MM.1S (cell line): Measurements from ENCODE around the gene WFDC6.
"Not testable (repeated sequence)": the region's sequence is repeated elsewhere in the genome, so short reads cannot be mapped to it uniquely, and the experiment has no call there.

Source experiments
- DNase-seq: peaks from one replicate; pipeline ENCODE4 v3.0.0-alpha.2; 2015
- H2AFZ ChIP-seq: fragments of 300-600 bp; sonication (generic); 2 replicates; pipeline ENCODE4 v1.6.0; 2016; ENCODE audit warnings: antibody characterized with exemption, low read length
- H3F3A ChIP-seq: fragments of 300-600 bp; sonication (generic); 2 replicates; pipeline ENCODE4 v1.6.1; 2016; ENCODE audit warnings: mild to moderate bottlenecking, antibody characterized with exemption, low read length, moderate library complexity, mixed read lengths; ENCODE audit not compliant: insufficient read depth
- H3K27ac ChIP-seq: fragments of 300-600 bp; sonication (generic); 2 replicates; pipeline ENCODE4 v1.5.1; 2016; ENCODE audit warnings: mild to moderate bottlenecking, low read length
- H3K27me3 ChIP-seq: fragments of 300-600 bp; sonication (generic); replicated peaks from 2 replicates; pipeline ENCODE4 v1.6.0; 2016; ENCODE audit warnings: low read length; ENCODE audit not compliant: insufficient read depth
- H3K36me3 ChIP-seq: fragments of 300-600 bp; sonication (generic); replicated peaks from 2 replicates; pipeline ENCODE4 v1.6.1; 2016; ENCODE audit warnings: mild to moderate bottlenecking, low read length, mixed read lengths; ENCODE audit not compliant: insufficient read depth
- H3K4me1 ChIP-seq: fragments of 300-600 bp; sonication (generic); 2 replicates; pipeline ENCODE4 v1.6.1; 2016; ENCODE audit warnings: low read length, mixed read lengths
- H3K4me2 ChIP-seq: fragments of 300-600 bp; sonication (generic); 2 replicates; pipeline ENCODE4 v1.6.0; 2016; ENCODE audit warnings: low read depth, low read length
- H3K4me3 ChIP-seq: fragments of 300-600 bp; sonication (generic); 2 replicates; pipeline ENCODE4 v1.5.1; 2016; ENCODE audit warnings: low read length, mixed read lengths
- H3K79me2 ChIP-seq: fragments of 300-600 bp; sonication (generic); 2 replicates; pipeline ENCODE4 v1.6.1; 2016; ENCODE audit warnings: mixed run types, low read length, mixed read lengths
- H3K9ac ChIP-seq: fragments of 300-600 bp; sonication (generic); 2 replicates; pipeline ENCODE4 v1.6.1; 2016; ENCODE audit warnings: low read length, mixed read lengths
- H3K9me2 ChIP-seq: fragments of 300-600 bp; sonication (generic); replicated peaks from 2 replicates; pipeline ENCODE4 v1.6.1; 2016; ENCODE audit warnings: mild to moderate bottlenecking, low read length, mixed read lengths; ENCODE audit not compliant: insufficient read depth
- H3K9me3 ChIP-seq: fragments of 300-600 bp; sonication (generic); replicated peaks from 2 replicates; pipeline ENCODE4 v1.6.1; 2016; ENCODE audit warnings: mild to moderate bottlenecking, low read length, mixed read lengths; ENCODE audit not compliant: insufficient read depth
- H4K20me1 ChIP-seq: fragments of 300-600 bp; sonication (generic); 2 replicates; pipeline ENCODE4 v1.6.1; 2016; ENCODE audit warnings: mild to moderate bottlenecking, low read length, moderate library complexity, mixed read lengths; ENCODE audit not compliant: insufficient read depth
- EZH2 ChIP-seq: fragments of 300-600 bp; sonication (generic); optimal IDR thresholded peaks from 2 replicates; pipeline ENCODE3; 2017; ENCODE audit warnings: low read depth, mild to moderate bottlenecking, antibody characterized with exemption, low read length, mixed read lengths
- EZH2phosphoT487 ChIP-seq: fragments of 300-600 bp; sonication (generic); IDR thresholded peaks from 2 replicates; pipeline ENCODE4 v1.6.1; 2018; ENCODE audit warnings: antibody characterized with exemption, low read length
- TF ChIP-seq, protein P1 (sequence below): fragments of 300-600 bp; sonication (generic); IDR thresholded peaks from 2 replicates; pipeline ENCODE4 v1.5.1; 2016; ENCODE audit warnings: antibody characterized with exemption, low read length, mixed read lengths

The WFDC6 gene

DNA sequence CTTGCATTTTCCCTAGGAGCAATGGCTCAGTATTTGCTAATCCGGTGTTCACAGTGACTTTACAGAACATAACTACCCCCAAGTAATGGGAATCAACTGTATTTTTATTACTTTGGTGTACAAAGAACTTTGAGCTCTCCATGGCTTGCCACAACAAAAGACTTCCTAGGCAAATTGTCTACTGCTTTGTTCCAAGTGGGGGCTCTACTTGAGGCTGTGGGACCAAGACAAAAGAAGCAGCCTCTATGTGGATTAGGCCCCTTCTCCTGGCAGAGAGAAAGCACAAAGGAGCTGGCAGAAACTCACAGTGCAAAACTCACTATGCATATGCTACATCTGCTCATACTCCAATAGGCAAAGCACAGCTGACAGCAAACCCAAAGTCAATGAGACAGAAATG lies 38.9 kb upstream of the WFDC6 start:
- TF ChIP-seq EZH2phosphoT487 (no peak), EZH2 (no peak)
- TF ChIP-seq, protein P1, sequence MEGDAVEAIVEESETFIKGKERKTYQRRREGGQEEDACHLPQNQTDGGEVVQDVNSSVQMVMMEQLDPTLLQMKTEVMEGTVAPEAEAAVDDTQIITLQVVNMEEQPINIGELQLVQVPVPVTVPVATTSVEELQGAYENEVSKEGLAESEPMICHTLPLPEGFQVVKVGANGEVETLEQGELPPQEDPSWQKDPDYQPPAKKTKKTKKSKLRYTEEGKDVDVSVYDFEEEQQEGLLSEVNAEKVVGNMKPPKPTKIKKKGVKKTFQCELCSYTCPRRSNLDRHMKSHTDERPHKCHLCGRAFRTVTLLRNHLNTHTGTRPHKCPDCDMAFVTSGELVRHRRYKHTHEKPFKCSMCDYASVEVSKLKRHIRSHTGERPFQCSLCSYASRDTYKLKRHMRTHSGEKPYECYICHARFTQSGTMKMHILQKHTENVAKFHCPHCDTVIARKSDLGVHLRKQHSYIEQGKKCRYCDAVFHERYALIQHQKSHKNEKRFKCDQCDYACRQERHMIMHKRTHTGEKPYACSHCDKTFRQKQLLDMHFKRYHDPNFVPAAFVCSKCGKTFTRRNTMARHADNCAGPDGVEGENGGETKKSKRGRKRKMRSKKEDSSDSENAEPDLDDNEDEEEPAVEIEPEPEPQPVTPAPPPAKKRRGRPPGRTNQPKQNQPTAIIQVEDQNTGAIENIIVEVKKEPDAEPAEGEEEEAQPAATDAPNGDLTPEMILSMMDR = no peak
- no peak overlapping the region for H3K4me2 ChIP-seq
- no peaks in the 10 kb centered on the region for H3K79me2 ChIP-seq
- H3K9me2 ChIP-seq = no peaks in the 10 kb centered on the region
- H2AFZ ChIP-seq = no peak overlapping the region
- no peaks in the 10 kb centered on the region for H3K27me3 ChIP-seq
- no peaks in the 10 kb centered on the region for H4K20me1 ChIP-seq
- H3K9me3 ChIP-seq = no peaks in the 10 kb centered on the region
- H3K9ac ChIP-seq = no peak overlapping the region
- H3F3A ChIP-seq = no peaks in the 10 kb centered on the region
- no peak overlapping the region for H3K4me3 ChIP-seq
- DNase-seq = no peak
- no peak overlapping the region for H3K27ac ChIP-seq
- H3K4me1 ChIP-seq = no peaks in the 10 kb centered on the region
- no peaks in the 10 kb centered on the region for H3K36me3 ChIP-seq

DNA sequence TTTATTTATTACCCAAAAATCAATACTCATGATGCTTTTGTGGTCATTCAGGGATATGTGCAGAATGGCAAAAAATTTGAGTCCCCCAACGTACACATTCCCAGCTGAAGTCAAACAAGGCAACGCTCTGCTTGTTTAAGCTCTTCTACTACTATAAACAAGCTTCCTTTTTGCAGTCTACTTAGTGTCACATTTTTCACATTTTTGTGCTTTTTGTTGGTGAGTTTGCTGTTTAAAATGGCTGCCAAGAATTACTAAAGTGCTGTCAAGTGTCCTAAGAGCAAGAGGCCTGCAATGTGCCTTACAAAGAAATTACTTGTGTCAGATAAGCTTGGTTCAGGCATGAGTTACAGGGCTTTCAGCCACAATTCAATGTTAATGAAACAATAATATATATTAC lies 37.7 kb upstream of the WFDC6 start:
- H3K36me3 ChIP-seq = no peaks in the 10 kb centered on the region
- no peak overlapping the region for H2AFZ ChIP-seq
- H3K4me3 ChIP-seq = no peak overlapping the region
- H3F3A ChIP-seq = no peaks in the 10 kb centered on the region
- no peak overlapping the region for H3K9ac ChIP-seq
- no peaks in the 10 kb centered on the region for H3K9me2 ChIP-seq
- H3K9me3 ChIP-seq = no peaks in the 10 kb centered on the region
- TF ChIP-seq EZH2 (no peak), EZH2phosphoT487 (no peak)
- TF ChIP-seq, protein P1 = no peak
- no peak overlapping the region for H3K4me2 ChIP-seq
- no peaks in the 10 kb centered on the region for H3K27me3 ChIP-seq
- H3K4me1 ChIP-seq = no peaks in the 10 kb centered on the region
- no peaks in the 10 kb centered on the region for H4K20me1 ChIP-seq
- H3K79me2 ChIP-seq = no peaks in the 10 kb centered on the region
- no peak overlapping the region for H3K27ac ChIP-seq
- DNase-seq = no peak

DNA sequence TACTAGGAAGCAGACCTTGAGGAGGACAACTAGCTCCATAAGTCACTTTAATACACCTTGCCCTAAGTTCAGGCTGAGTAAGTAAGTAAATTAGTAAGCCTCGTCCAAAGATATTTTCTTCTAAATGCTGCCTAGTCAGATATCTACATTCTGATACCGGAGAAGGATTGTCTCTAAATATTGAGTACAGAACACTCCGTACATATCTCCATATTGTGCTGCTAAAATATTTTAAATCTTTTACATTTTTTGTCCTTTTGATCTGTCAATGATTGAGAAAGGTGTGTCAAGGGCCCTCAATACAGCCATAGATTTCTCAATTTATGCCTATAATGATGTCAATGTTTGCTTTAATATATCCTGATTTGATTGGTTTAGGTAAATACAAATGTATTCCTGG lies 36.6 kb upstream of the WFDC6 start:
- Histone ChIP-seq H3F3A (no peaks in the 10 kb centered on the region), H3K4me1 (no peaks in the 10 kb centered on the region), H2AFZ (no peak overlapping the region), H3K36me3 (no peaks in the 10 kb centered on the region), H3K4me2 (no peak overlapping the region), H3K9me3 (no peaks in the 10 kb centered on the region), H3K4me3 (no peak overlapping the region), H3K79me2 (no peaks in the 10 kb centered on the region), H3K9me2 (no peaks in the 10 kb centered on the region), H4K20me1 (no peaks in the 10 kb centered on the region), H3K9ac (no peak overlapping the region), H3K27ac (no peak overlapping the region), H3K27me3 (no peaks in the 10 kb centered on the region)
- TF ChIP-seq EZH2 = no peak
- TF ChIP-seq, protein P1 = no peak
- TF ChIP-seq EZH2phosphoT487 = no peak
- DNase-seq = no peak

DNA sequence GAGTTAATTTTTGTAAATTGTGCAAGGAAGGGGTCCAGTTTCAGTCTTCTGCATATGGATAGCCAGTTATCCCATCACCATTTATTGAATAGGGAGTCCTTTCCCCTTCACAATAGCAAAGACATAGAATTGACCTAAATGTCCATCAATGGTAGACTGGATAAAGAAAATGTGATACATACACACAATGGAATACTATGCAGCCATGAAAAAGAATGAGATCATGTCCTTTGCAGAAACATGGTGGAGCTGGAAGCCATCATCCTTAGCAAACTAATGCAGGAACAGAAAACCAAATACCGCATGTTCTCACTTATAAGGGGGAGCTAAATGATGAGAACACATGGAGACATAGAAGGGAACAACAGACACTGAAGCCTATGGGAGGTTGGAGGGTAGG lies 30.4 kb upstream of the WFDC6 start:
- H2AFZ ChIP-seq, H3K79me2 ChIP-seq, H4K20me1 ChIP-seq, H3K9ac ChIP-seq, H3K36me3 ChIP-seq, H3K27ac ChIP-seq, H3F3A ChIP-seq, H3K4me2 ChIP-seq, H3K4me1 ChIP-seq, H3K9me2 ChIP-seq, H3K4me3 ChIP-seq, DNase-seq, H3K9me3 ChIP-seq, H3K27me3 ChIP-seq: not testable (repeated sequence)
